KG1 (cell line): ENCODE results near the gene GSTM4.

Source experiments
- DNase-seq: peaks from one replicate; lab custom pipeline; 2025; lab: John Stamatoyannopoulos, UW

Gene GSTM4

GRCh38 chr1:109624201-109625010, 31.5 kb upstream of the GSTM4 start:
- DNase-seq = no peak

- DNase-seq = no peak
Observed at GRCh38 chr1:109625176-109625575, 30.7 kb upstream of the GSTM4 start.

GRCh38 chr1:109625601-109626560, 30.0 kb upstream of the GSTM4 start:
- DNase-seq = no peak

GRCh38 chr1:109626682-109627408, 29.1 kb upstream of the GSTM4 start:
- DNase-seq = no peak

- no peak for DNase-seq
Observed at GRCh38 chr1:109627692-109628399, 28.1 kb upstream of the GSTM4 start.

- no peak for DNase-seq
Observed at GRCh38 chr1:109628540-109629321, 27.2 kb upstream of the GSTM4 start.

GRCh38 chr1:109629372-109630030, 26.4 kb upstream of the GSTM4 start:
- DNase-seq = no peak

- no peak for DNase-seq
Observed at GRCh38 chr1:109630081-109630897, 25.6 kb upstream of the GSTM4 start.

- no peak for DNase-seq
Observed at GRCh38 chr1:109630898-109631512, 24.9 kb upstream of the GSTM4 start.

- no peak for DNase-seq
Observed at GRCh38 chr1:109631513-109632505, 24.1 kb upstream of the GSTM4 start.

- DNase-seq = no peak
Observed at GRCh38 chr1:109632671-109633346, 23.1 kb upstream of the GSTM4 start.

GRCh38 chr1:109634292-109634691, 21.6 kb upstream of the GSTM4 start:
- no peak for DNase-seq

- no peak for DNase-seq
Observed at GRCh38 chr1:109634771-109635750, 20.8 kb upstream of the GSTM4 start.

GRCh38 chr1:109635862-109636200, 20.1 kb upstream of the GSTM4 start:
- no peak for DNase-seq

- no peak for DNase-seq
Observed at GRCh38 chr1:109636201-109636952, 19.5 kb upstream of the GSTM4 start.
